ENCODE results near the gene IQGAP2.

DNA sequence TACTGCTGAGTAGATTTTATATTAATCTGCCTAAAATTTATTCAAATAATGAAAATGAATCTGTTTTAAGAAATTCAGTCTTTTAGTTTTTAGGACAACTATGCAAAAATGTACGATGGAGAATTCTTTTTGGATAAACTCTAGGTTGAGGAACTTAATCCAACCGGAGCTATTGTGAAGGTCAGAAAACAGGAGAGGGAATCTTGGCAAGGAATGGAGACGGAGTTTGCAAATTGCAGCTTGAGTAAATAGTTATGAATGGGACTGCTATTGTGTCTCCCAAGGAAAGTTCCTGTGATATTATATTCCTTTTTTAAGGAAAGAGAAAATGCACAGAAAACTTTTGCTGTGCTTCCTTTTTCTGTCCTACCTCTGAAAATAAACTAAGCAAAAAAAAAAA, 67.9 kb downstream of the IQGAP2 start:
- TF ChIP-seq GATA2 (IDR thresholded peaks at IDR 0.05; ENCODE audit: low read depth, low read length) (no peak), GATA3 (IDR thresholded peaks at IDR 0.05; ENCODE audit: low read depth, low read length) (no peak)

All from SH-SY5Y (cell line).